Measurements from ENCODE around the gene UNC5CL.
"Not testable (repeated sequence)": the region's sequence is repeated elsewhere in the genome, so short reads cannot be mapped to it uniquely, and the experiment has no call there.

GRCh38 chr6:41006217-41006616 is 32.8 kb downstream of the UNC5CL start:
- not testable (repeated sequence) for TF ChIP-seq EZH2 (IDR thresholded peaks at IDR 0.05; ENCODE audit: borderline replicate concordance, low read depth, low read length, poor library complexity, severe bottlenecking)
- peak; percentile 75 for TF ChIP-seq CTCF (conservative IDR thresholded peaks at IDR 0.05; ENCODE audit: low read depth, low read length)
